Common myeloid progenitor, CD34-positive (primary cell): ENCODE data around the gene NOD1.

Source experiments
- CTCF ChIA-PET: fragments of 350-600 bp; sonication (Branson Sonifier 250); formaldehyde crosslinking; loops from one replicate; lab custom pipeline; 2021; ENCODE audit warnings: antibody characterized with exemption; lab: Charles Lee
- POLR2A ChIA-PET: fragments of 350-600 bp; sonication (Branson Sonifier 250); formaldehyde crosslinking; loops from one replicate; lab custom pipeline; 2021; ENCODE audit warnings: antibody characterized with exemption; lab: Charles Lee
- DNase-seq, 3 donors: peaks; one replicate each; pipeline versions ENCODE4 v3.0.0 to v3.0.0-alpha.2; 2013
- H3K27ac ChIP-seq, 2 experiments: 1 replicate in 1 of 2; 2 replicates in 1 of 2; pipeline ENCODE4 v1.7.0; 2013; ENCODE audit warnings: inconsistent platforms in 2 of 2, low read length in 2 of 2, mild to moderate bottlenecking in 2 of 2, low read depth in 1 of 2, moderate library complexity in 1 of 2; ENCODE audit not compliant: severe bottlenecking in 2 of 2, insufficient read depth in 1 of 2, poor library complexity in 1 of 2
- H3K27me3 ChIP-seq, 5 experiments: replicated peaks in 2 of 5; 1 replicate in 3 of 5; 2 replicates in 2 of 5; pipeline versions ENCODE4 v1.6.1 to v1.7.0; 2013; ENCODE audit warnings: low read length in 4 of 5, mild to moderate bottlenecking in 2 of 5, moderate library complexity in 2 of 5, inconsistent platforms in 1 of 5; ENCODE audit not compliant: insufficient read depth in 5 of 5, control insufficient read depth in 4 of 5
- H3K36me3 ChIP-seq, 4 experiments: 1 replicate in 2 of 4; 2 replicates in 2 of 4; pipeline versions ENCODE4 v1.6.1 to v1.7.0; 2013; ENCODE audit warnings: low read length in 3 of 4, control low read depth in 1 of 4, mild to moderate bottlenecking in 1 of 4; ENCODE audit not compliant: control insufficient read depth in 4 of 4, insufficient read depth in 4 of 4
- H3K4me1 ChIP-seq, 4 experiments: 1 replicate in 3 of 4; 2 replicates in 1 of 4; pipeline versions ENCODE4 v1.6.1 to v1.7.1; 2013; ENCODE audit warnings: low read length in 3 of 4, mild to moderate bottlenecking in 3 of 4, control low read depth in 1 of 4, inconsistent platforms in 1 of 4, moderate library complexity in 1 of 4; ENCODE audit not compliant: control insufficient read depth in 4 of 4, insufficient read depth in 4 of 4; ENCODE audit errors: control extremely low read depth in 1 of 4
- H3K4me3 ChIP-seq, 7 experiments: 1 replicate in 4 of 7; 2 replicates in 3 of 7; pipeline versions ENCODE4 v1.5.1 to v1.7.0; 2013; ENCODE audit warnings: mild to moderate bottlenecking in 7 of 7, low read length in 6 of 7, moderate library complexity in 6 of 7, inconsistent platforms in 2 of 7, low read depth in 2 of 7, control low read depth in 1 of 7; ENCODE audit not compliant: insufficient read depth in 4 of 7, control insufficient read depth in 1 of 7; ENCODE audit errors: extremely low read depth in 1 of 7
- H3K9me3 ChIP-seq, 5 experiments: 1 replicate in 4 of 5; 2 replicates in 1 of 5; pipeline versions ENCODE4 v1.6.1 to v1.7.1; 2013; ENCODE audit warnings: low read length in 4 of 5, mild to moderate bottlenecking in 2 of 5, inconsistent platforms in 1 of 5, low read depth in 1 of 5, moderate library complexity in 1 of 5; ENCODE audit not compliant: control insufficient read depth in 4 of 5, insufficient read depth in 2 of 5; ENCODE audit errors: control extremely low read depth in 1 of 5
- WGBS: methylation state at CpG from one replicate; pipeline ENCODE4 v1.1.5; 2013; ENCODE audit not compliant: insufficient coverage; 5-methylcytosine and 5-hydroxymethylcytosine counted together

The NOD1 gene

GRCh38 chr7:30465046-30465810 is 13.4 kb downstream of the NOD1 start:
- peak in 2 of 3 donors; percentile 53 to 61 for DNase-seq
- Histone ChIP-seq H3K36me3 (peaks cover 0 to 15% (median 4%) of the 10 kb centered on the region in 4 experiments), H3K27ac (no peak overlapping the region), H3K4me1 (peaks cover 6 to 54% (median 37%) of the 10 kb centered on the region in 4 experiments), H3K4me3 (no peak overlapping the region), H3K27me3 (no peaks in the 10 kb centered on the region), H3K9me3 (no peaks in the 10 kb centered on the region)
- POLR2A ChIA-PET: no interaction called here
- CTCF ChIA-PET: interaction anchor here (1.0 to 1.4 kb wide), 5 partner anchors 11 to 52 kb away, joined by 3 to 5 read pairs (median 4); no protein-coding TSS in a partner anchor
- WGBS: 68% methylated on average over 4 of the region's 5 CpGs

DNA sequence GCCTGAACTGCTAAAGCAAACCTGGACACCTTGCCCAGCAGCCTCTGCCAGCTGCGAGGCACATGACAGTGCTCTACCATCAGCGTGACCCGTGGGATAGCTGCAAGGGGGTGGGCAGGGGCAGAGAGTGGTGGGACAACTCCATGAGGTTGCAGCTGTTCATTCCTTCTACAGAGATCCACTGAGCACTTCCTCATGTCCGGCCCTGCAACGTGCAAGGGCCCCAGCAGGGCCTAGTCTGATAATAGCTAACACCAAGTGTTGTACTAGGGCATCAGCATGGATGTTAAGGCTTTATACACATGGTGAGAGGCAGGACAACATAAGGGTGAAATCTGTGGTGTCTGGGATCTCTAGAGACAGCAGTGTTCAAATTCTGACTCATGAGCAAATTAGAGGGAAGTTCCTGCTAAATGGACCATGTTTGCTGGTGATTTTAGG is 14.3 kb downstream of the NOD1 start:
- no peak overlapping the region for H3K4me3 ChIP-seq
- no peak overlapping the region for H3K27ac ChIP-seq
- no peaks in the 10 kb centered on the region for H3K9me3 ChIP-seq
- H3K36me3 ChIP-seq: peaks cover 0 to 18% (median 10%) of the 10 kb centered on the region in 4 experiments
- POLR2A ChIA-PET: interaction anchor here (0.5 kb wide), 1 partner anchor 39 kb away, joined by 4 read pairs; no protein-coding TSS in a partner anchor
- no peaks in the 10 kb centered on the region for H3K27me3 ChIP-seq
- WGBS: 85% methylated on average over 5 of the region's 5 CpGs
- DNase-seq: peak in 2 of 3 donors; percentile 21 to 33
- peaks cover 6 to 44% (median 32%) of the 10 kb centered on the region in 4 experiments for H3K4me1 ChIP-seq
- CTCF ChIA-PET: interaction anchor here (1.0 kb wide), 1 partner anchor 11 kb away, joined by 3 read pairs; no protein-coding TSS in a partner anchor

DNA sequence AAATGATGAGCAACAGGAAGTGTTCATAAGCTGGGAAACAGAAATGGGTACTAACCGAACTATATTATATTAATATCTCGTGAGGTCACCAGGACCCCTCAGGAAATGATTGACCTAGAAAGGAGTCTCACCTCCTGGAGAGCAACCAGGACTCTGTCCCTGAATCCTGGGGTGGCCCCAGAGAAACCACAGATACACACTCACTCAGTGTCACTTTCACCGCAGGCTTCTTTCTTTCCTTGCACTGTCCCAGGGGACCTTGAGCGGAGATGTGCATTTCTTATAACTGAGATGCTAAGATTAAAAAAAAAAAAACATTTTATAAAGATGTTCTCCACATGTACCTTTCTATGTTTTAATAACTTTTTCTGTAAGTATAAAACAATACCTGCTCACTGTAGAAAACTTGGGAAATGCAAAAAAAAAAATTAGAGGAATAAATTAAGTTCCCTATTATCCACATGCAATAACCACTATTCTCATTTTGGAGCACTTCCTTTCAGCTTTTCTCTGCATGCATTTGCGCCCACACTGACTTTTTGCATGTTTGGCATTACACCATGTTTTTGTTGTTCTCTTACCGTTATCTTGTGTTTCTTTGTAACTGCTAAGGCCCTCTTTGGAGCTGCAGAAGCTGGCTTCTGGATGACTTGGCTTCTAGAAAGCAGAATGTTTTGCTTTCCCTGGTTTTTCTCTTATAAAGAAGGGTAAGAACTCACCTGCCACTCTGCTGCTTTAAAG is 15.0 kb downstream of the NOD1 start:
- Histone ChIP-seq H3K27ac (no peak overlapping the region), H3K27me3 (no peaks in the 10 kb centered on the region), H3K4me3 (no peak overlapping the region), H3K36me3 (peaks cover 0 to 18% (median 12%) of the 10 kb centered on the region in 4 experiments), H3K9me3 (no peaks in the 10 kb centered on the region), H3K4me1 (peaks cover 6 to 38% (median 28%) of the 10 kb centered on the region in 4 experiments)
- no peak for DNase-seq
- 98% methylated on average over 4 of the region's 6 CpGs for WGBS
- CTCF ChIA-PET: no interaction called here
- POLR2A ChIA-PET: interaction anchor here (0.5 kb wide), 1 partner anchor 40 kb away, joined by 4 read pairs; no protein-coding TSS in a partner anchor

DNA sequence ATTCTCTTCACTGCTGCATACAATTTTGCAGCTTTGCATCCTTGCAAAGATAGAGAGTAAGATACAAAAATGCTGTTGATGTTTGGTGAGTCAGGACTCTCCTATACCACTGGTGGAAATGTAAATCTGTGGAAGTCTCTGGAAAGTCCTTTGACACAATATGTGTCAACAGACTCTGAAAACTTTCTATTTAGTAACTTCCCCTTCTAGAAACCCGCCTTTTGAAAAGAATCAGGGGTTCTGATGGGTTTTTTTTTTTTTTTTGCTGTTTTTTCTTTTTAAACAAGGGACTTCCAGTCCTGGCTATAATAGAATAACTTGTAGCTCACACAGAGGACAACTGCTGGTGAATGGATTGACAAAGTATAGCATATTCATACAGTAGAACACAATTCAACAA is 16.4 kb downstream of the NOD1 start:
- Histone ChIP-seq H3K4me1 (peaks cover 6 to 31% (median 20%) of the 10 kb centered on the region in 4 experiments), H3K4me3 (no peak overlapping the region), H3K36me3 (peaks cover 2 to 22% (median 16%) of the 10 kb centered on the region in 4 experiments), H3K9me3 (no peaks in the 10 kb centered on the region), H3K27ac (no peak overlapping the region), H3K27me3 (no peaks in the 10 kb centered on the region)
- POLR2A ChIA-PET: no interaction called here
- WGBS: no CpG with 5 or more reads among the region's 1 CpG
- CTCF ChIA-PET: no interaction called here
- DNase-seq: no peak

GRCh38 chr7:30460246-30460633 is 18.3 kb downstream of the NOD1 start:
- Histone ChIP-seq H3K36me3 (peaks cover 2 to 40% (median 22%) of the 10 kb centered on the region in 4 experiments), H3K27ac (no peak overlapping the region), H3K4me3 (no peak overlapping the region), H3K27me3 (no peaks in the 10 kb centered on the region), H3K9me3 (no peaks in the 10 kb centered on the region), H3K4me1 (peaks cover 6 to 19% (median 9%) of the 10 kb centered on the region in 4 experiments)
- 100% methylated on average over 4 of the region's 4 CpGs for WGBS
- ChIA-PET POLR2A (no interaction called here), CTCF (interaction anchor here (1.4 to 1.8 kb wide), 2 partner anchors 9 to 185 kb away, joined by 3 to 5 read pairs; no protein-coding TSS in a partner anchor)
- no peak for DNase-seq

- Histone ChIP-seq H3K27ac (no peak overlapping the region), H3K27me3 (no peaks in the 10 kb centered on the region), H3K4me3 (no peak overlapping the region), H3K9me3 (no peaks in the 10 kb centered on the region), H3K36me3 (peaks cover 2 to 45% (median 25%) of the 10 kb centered on the region in 4 experiments), H3K4me1 (peaks cover 2 to 14% (median 6%) of the 10 kb centered on the region in 4 experiments)
- 100% methylated on average over 7 of the region's 9 CpGs for WGBS
- ChIA-PET CTCF (interaction anchor here (1.1 to 1.8 kb wide), 3 partner anchors 9 to 185 kb away, joined by 3 to 5 read pairs (median 5); no protein-coding TSS in a partner anchor), POLR2A (interaction anchor here (0.5 kb wide), 1 partner anchor 165 kb away, joined by 3 read pairs; no protein-coding TSS in a partner anchor)
- no peak for DNase-seq
These were observed 18.9 kb downstream of the NOD1 start for GRCh38 chr7:30459591-30460245.
